H9 (cell line): ENCODE measurements around the gene DHX35. TPM values are rescaled to one million over a fixed set of nuclear protein-coding genes. Genes with fewer than 3 reads are reported as not detected.

Experiments used
- DNase-seq: peaks from one replicate; pipeline ENCODE4 v3.0.0-alpha.2; 2017
- H2AFZ ChIP-seq: one replicate; pipeline ENCODE4 v1.6.1; 2013; ENCODE audit warnings: mild to moderate bottlenecking, low read length, control low read depth, moderate library complexity
- H2AK5ac ChIP-seq: 2 replicates; pipeline ENCODE4 v1.6.1; 2013; ENCODE audit warnings: low read length, control low read depth, mixed read lengths; ENCODE audit not compliant: insufficient read length
- H2BK120ac ChIP-seq: one replicate; pipeline ENCODE4 v1.6.1; 2013; ENCODE audit warnings: low read depth, mild to moderate bottlenecking, low read length, control low read depth, inconsistent platforms; ENCODE audit not compliant: poor library complexity, severe bottlenecking
- H2BK12ac ChIP-seq: 2 replicates; pipeline ENCODE4 v1.6.1; 2013; ENCODE audit warnings: low read length, control low read depth, mixed read lengths, low read depth; ENCODE audit not compliant: insufficient read length
- H2BK15ac ChIP-seq: 2 replicates; pipeline ENCODE4 v1.6.1; 2013; ENCODE audit warnings: low read depth, low read length, control low read depth
- H2BK20ac ChIP-seq: one replicate; pipeline ENCODE4 v1.6.1; 2013; ENCODE audit warnings: low read depth, mild to moderate bottlenecking, low read length, control low read depth, inconsistent platforms; ENCODE audit not compliant: poor library complexity, severe bottlenecking
- H2BK5ac ChIP-seq: 2 replicates; pipeline ENCODE4 v1.6.1; 2013; ENCODE audit warnings: low read length, control low read depth, mixed read lengths; ENCODE audit not compliant: insufficient read length
- H3K14ac ChIP-seq: 2 replicates; pipeline ENCODE4 v1.6.1; 2013; ENCODE audit warnings: low read length, control low read depth; ENCODE audit not compliant: insufficient read depth
- H3K18ac ChIP-seq: 2 replicates; pipeline ENCODE4 v1.6.1; 2013; ENCODE audit warnings: low read depth, mild to moderate bottlenecking, mixed read lengths, low read length, control low read depth; ENCODE audit not compliant: insufficient read length
- H3K23ac ChIP-seq: 2 replicates; pipeline ENCODE4 v1.6.1; 2013; ENCODE audit warnings: low read length, control low read depth, mixed read lengths, low read depth; ENCODE audit not compliant: insufficient read length
- H3K23me2 ChIP-seq: 2 replicates; pipeline ENCODE4 v1.6.1; 2013; ENCODE audit warnings: low read depth, mild to moderate bottlenecking, mixed read lengths, low read length, control low read depth; ENCODE audit not compliant: insufficient read length, poor library complexity, severe bottlenecking
- H3K27ac ChIP-seq: 2 replicates; pipeline ENCODE4 v1.5.1; 2013; ENCODE audit warnings: low read length, control low read depth, mixed read lengths, low read depth; ENCODE audit not compliant: insufficient read length
- H3K27me3 ChIP-seq: 2 replicates; pipeline ENCODE4 v1.6.1; 2013; ENCODE audit warnings: low read length, control low read depth, inconsistent platforms; ENCODE audit not compliant: insufficient read depth
- H3K4ac ChIP-seq: 2 replicates; pipeline ENCODE4 v1.6.1; 2013; ENCODE audit warnings: low read depth, mild to moderate bottlenecking, control low read depth, inconsistent platforms, low read length, moderate library complexity
- H3K4me1 ChIP-seq: 2 replicates; pipeline ENCODE4 v1.6.1; 2013; ENCODE audit warnings: low read length, control low read depth, inconsistent platforms; ENCODE audit not compliant: insufficient read depth
- H3K4me2 ChIP-seq: 2 replicates; pipeline ENCODE4 v1.6.1; 2013; ENCODE audit warnings: low read length, control low read depth, mixed read lengths; ENCODE audit not compliant: insufficient read length, insufficient read depth
- H3K56ac ChIP-seq: 2 replicates; pipeline ENCODE4 v1.6.1; 2013; ENCODE audit warnings: low read depth, mild to moderate bottlenecking, mixed read lengths, low read length, control low read depth; ENCODE audit not compliant: insufficient read length
- H3K79me1 ChIP-seq: 2 replicates; pipeline ENCODE4 v1.6.1; 2013; ENCODE audit warnings: low read depth, mild to moderate bottlenecking, moderate library complexity, low read length, control low read depth, inconsistent platforms; ENCODE audit not compliant: insufficient read depth, poor library complexity, severe bottlenecking
- H3K79me2 ChIP-seq: 2 replicates; pipeline ENCODE4 v1.6.1; 2013; ENCODE audit warnings: low read length, control low read depth, inconsistent platforms; ENCODE audit not compliant: insufficient read depth
- H3K9ac ChIP-seq: 2 replicates; pipeline ENCODE4 v1.6.1; 2013; ENCODE audit warnings: low read length, control low read depth, mixed read lengths; ENCODE audit not compliant: insufficient read length; ENCODE audit errors: extremely low read depth
- H3K9me3 ChIP-seq: one replicate; pipeline ENCODE4 v1.6.1; 2013; ENCODE audit warnings: low read depth, low read length, inconsistent platforms; ENCODE audit not compliant: control insufficient read depth
- H3T11ph ChIP-seq: one replicate; pipeline ENCODE4 v1.6.1; 2013; ENCODE audit warnings: mild to moderate bottlenecking, low read length, control low read depth, inconsistent platforms
- H4K20me1 ChIP-seq: one replicate; pipeline ENCODE4 v1.6.1; 2013; ENCODE audit not compliant: control insufficient read depth, insufficient read length, insufficient read depth
- H4K5ac ChIP-seq: 2 replicates; pipeline ENCODE4 v1.6.1; 2013; ENCODE audit warnings: low read depth, mild to moderate bottlenecking, mixed read lengths, low read length, control low read depth; ENCODE audit not compliant: insufficient read length
- H4K8ac ChIP-seq: replicated peaks from 2 replicates; pipeline ENCODE4 v1.6.1; 2013; ENCODE audit warnings: low read length, control low read depth, mixed read lengths, low read depth; ENCODE audit not compliant: insufficient read length
- H4K91ac ChIP-seq: 2 replicates; pipeline ENCODE4 v1.6.1; 2013; ENCODE audit warnings: low read depth, mild to moderate bottlenecking, moderate library complexity, mixed read lengths, low read length, control low read depth; ENCODE audit not compliant: insufficient read length
- H3K27ac Mint-ChIP-seq, 3 experiments: 2 replicates in 2 of 3; 3 replicates in 1 of 3; pipeline ENCODE4 v1.8.0; 2020 to 2021; ENCODE audit warnings: mixed read lengths in 3 of 3, mild to moderate bottlenecking in 1 of 3, moderate library complexity in 1 of 3
- H3K27me3 Mint-ChIP-seq: 2 replicates; pipeline ENCODE4 v1.8.0; 2021; ENCODE audit warnings: low read depth, mild to moderate bottlenecking, moderate library complexity, mixed read lengths
- H3K36me3 Mint-ChIP-seq, 3 experiments: 2 replicates in 2 of 3; 3 replicates in 1 of 3; pipeline ENCODE4 v1.8.0; 2020 to 2021; ENCODE audit warnings: low read depth in 3 of 3, mixed read lengths in 3 of 3; ENCODE audit not compliant: insufficient read depth in 1 of 3
- H3K4me1 Mint-ChIP-seq, 2 experiments: 2 replicates each; pipeline ENCODE4 v1.8.0; 2020; ENCODE audit warnings: mixed read lengths in 2 of 2
- H3K4me3 Mint-ChIP-seq, 2 experiments: 2 replicates in 1 of 2; 3 replicates in 1 of 2; pipeline ENCODE4 v1.8.0; 2020 to 2021; ENCODE audit warnings: mild to moderate bottlenecking in 2 of 2, mixed read lengths in 2 of 2, moderate library complexity in 1 of 2
- H3K9me3 Mint-ChIP-seq, 2 experiments: 2 replicates in 1 of 2; 3 replicates in 1 of 2; pipeline ENCODE4 v1.8.0; 2020; ENCODE audit warnings: mild to moderate bottlenecking in 2 of 2, mixed read lengths in 2 of 2, moderate library complexity in 1 of 2
- WGBS: extraction: QIAGEN DNeasy Blood & Tissue Kit; methylation state at CpG from one replicate; pipeline ENCODE4 v1.1.7; 2013; ENCODE audit warnings: missing lambda C conversion rate, low lambda C conversion rate, mixed read lengths; ENCODE audit not compliant: insufficient read length; ENCODE audit errors: extremely low coverage; 5-methylcytosine and 5-hydroxymethylcytosine counted together
- total RNA-seq: library from RNA; stranded (reverse); gene quantifications from 2 replicates; pipeline ENCODE4 v1.2.1, GENCODE V29; 2021
- TF ChIP-seq, protein P1 (sequence below): fragments of 200-600 bp; sonication (generic); conservative IDR thresholded peaks from 3 replicates; pipeline ENCODE4 v1.8.0; 2021; ENCODE audit warnings: antibody characterized with exemption, mild to moderate bottlenecking

The DHX35 gene
- total RNA-seq, 1 experiment from 2014 or later, result 14.4 TPM

DNA sequence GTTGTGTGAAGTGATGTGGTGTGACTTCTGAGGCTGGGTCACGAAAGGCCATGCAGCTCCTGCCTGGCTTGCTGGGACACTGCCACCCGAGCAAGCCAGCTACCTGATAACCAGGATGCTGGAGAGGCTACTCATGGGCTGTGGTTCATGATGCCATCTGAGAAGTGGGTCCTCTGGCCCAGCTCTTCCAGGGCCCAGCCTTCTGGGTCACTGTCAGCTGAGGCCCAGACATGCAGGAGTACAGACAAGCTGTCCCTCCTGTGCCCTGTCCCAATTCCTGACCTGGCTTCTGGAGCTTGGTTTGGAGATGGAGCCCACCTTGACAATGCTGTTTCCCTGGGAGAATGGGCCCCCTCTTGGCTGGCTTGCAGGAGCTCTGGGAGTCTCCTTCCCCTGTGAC lies 87.0 kb downstream of the DHX35 start:
- Mint-ChIP-seq H3K27ac (no peak overlapping the region), H3K36me3 (no peaks in the 10 kb centered on the region; a peak in 1 of 7 replicates), H3K27me3 (peaks cover 19% of the 10 kb centered on the region), H3K9me3 (no peaks in the 10 kb centered on the region), H3K4me1 (peaks cover 4 to 9% of the 10 kb centered on the region in 2 experiments), H3K4me3 (no peak overlapping the region)
- Histone ChIP-seq H3K4me1 (no peaks in the 10 kb centered on the region), H3K9me3 (no peaks in the 10 kb centered on the region), H2BK20ac (no peak overlapping the region), H3K18ac (no peak overlapping the region), H4K91ac (no peak overlapping the region), H4K8ac (no peak overlapping the region), H4K5ac (no peak overlapping the region), H2BK12ac (no peak overlapping the region), H2AK5ac (no peak overlapping the region), H3K79me2 (no peaks in the 10 kb centered on the region), H3K27ac (no peak overlapping the region), H3K56ac (no peak overlapping the region), H4K20me1 (no peaks in the 10 kb centered on the region), H3K4ac (no peak overlapping the region), H3K4me2 (no peak overlapping the region), H3K23ac (no peak overlapping the region), H3K14ac (no peak overlapping the region), H3K27me3 (no peaks in the 10 kb centered on the region), H3T11ph (no peak overlapping the region), H2BK15ac (no peak overlapping the region), H3K79me1 (no peaks in the 10 kb centered on the region), H2BK5ac (no peak overlapping the region), H3K9ac (no peak overlapping the region), H2AFZ (no peak overlapping the region), H2BK120ac (no peak overlapping the region), H3K23me2 (peaks cover 10% of the 10 kb centered on the region)
- DNase-seq, result no peak
- TF ChIP-seq, protein P1, sequence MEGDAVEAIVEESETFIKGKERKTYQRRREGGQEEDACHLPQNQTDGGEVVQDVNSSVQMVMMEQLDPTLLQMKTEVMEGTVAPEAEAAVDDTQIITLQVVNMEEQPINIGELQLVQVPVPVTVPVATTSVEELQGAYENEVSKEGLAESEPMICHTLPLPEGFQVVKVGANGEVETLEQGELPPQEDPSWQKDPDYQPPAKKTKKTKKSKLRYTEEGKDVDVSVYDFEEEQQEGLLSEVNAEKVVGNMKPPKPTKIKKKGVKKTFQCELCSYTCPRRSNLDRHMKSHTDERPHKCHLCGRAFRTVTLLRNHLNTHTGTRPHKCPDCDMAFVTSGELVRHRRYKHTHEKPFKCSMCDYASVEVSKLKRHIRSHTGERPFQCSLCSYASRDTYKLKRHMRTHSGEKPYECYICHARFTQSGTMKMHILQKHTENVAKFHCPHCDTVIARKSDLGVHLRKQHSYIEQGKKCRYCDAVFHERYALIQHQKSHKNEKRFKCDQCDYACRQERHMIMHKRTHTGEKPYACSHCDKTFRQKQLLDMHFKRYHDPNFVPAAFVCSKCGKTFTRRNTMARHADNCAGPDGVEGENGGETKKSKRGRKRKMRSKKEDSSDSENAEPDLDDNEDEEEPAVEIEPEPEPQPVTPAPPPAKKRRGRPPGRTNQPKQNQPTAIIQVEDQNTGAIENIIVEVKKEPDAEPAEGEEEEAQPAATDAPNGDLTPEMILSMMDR, result no peak
- WGBS, result no CpG with 5 or more reads among the region's 2 CpGs
